RPMI7951 (cell line): ENCODE measurements around the gene RCAN2. TPM values are rescaled to one million over a fixed set of nuclear protein-coding genes. Genes with fewer than 3 reads are reported as not detected.

Experiments
- DNase-seq: peaks from one replicate; pipeline ENCODE4 v3.0.0-alpha.2; 2012; ENCODE audit warnings: low read depth
- total RNA-seq: library from RNA; depleted of rRNA; stranded (reverse); fragments of >200 nt; shearing (Covaris generic); gene quantifications from 2 replicates; pipeline ENCODE4 v1.2.3, GENCODE V29; 2014

The RCAN2 gene
- total RNA-seq, 1 experiment from 2014 or later, result 0.48 TPM

- peak; percentile 20 for DNase-seq
Measured at GRCh38 chr6:46491628-46492547, 639 bp upstream of the RCAN2 start.

- no peak for DNase-seq
Measured at GRCh38 chr6:46490425-46491200, 636 bp downstream of the RCAN2 start.

- no peak for DNase-seq
Measured at GRCh38 chr6:46486181-46486580, 5.1 kb downstream of the RCAN2 start.

DNA sequence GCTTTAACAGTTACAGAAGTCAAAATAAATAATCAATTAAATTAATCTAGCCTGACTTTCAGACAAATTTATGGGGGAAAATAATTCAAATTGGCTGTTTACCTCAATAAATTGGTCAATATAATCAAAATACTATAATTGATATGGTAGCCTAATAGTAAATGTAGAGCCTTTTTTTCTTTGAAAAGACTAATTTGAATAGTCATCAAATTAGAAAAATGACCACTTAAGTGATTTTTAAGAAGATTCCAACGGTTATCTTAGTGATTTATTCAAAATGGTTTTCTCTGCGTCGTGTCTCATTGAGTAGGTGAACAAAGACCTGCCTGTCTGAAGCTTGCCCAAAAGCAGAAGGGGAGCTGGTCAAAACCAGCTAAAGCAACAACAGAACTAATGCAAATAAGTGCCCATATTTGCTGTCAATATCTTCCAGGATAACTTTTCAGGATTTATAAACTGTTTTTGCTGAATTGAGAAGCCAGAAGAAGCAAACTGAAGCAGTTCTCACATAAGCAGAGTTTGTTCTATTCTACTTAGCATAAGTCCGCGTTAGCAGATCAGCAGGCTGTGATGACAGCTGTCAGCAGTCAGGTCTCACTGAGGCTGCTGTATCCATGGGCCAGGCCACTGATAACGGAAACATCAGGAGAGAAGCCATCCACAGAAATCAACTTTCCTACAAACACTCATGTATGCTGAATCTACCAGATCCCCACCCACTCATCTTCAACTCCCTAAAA is 7.0 kb downstream of the RCAN2 start:
- DNase-seq, result no peak

- DNase-seq, result no peak
Measured at GRCh38 chr6:46476301-46476700, 14.9 kb downstream of the RCAN2 start.

- no peak for DNase-seq
Measured at GRCh38 chr6:46473881-46474280, 17.4 kb downstream of the RCAN2 start.

- DNase-seq, result no peak
Measured at GRCh38 chr6:46472243-46472642, 19.0 kb downstream of the RCAN2 start.

GRCh38 chr6:46469021-46469420 is 22.2 kb downstream of the RCAN2 start:
- no peak for DNase-seq

- no peak for DNase-seq
Measured at GRCh38 chr6:46468403-46469010, 22.7 kb downstream of the RCAN2 start.

DNA sequence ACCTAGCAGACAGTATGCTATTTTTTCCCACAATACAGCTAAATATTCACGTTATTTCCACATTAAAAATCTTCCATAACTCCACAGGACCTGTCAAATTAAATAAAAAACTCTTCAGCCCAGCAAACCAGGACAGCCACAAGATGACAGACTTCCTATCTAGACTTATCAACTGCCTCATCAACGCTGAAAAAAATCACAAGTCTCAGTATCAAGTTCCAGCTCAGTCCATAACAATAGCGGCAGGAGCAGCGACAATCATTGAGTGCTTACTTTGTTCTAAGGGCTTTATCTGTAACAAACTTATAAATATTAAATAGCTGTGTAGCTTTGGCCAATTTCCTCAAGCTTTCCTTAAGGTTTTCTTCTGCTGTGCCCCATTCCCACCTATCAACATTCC is 24.7 kb downstream of the RCAN2 start:
- no peak for DNase-seq

- no peak for DNase-seq
Measured at GRCh38 chr6:46465294-46466165, 25.7 kb downstream of the RCAN2 start.

- DNase-seq, result peak; percentile 32
Measured at GRCh38 chr6:46456297-46456696, 35.0 kb downstream of the RCAN2 start.

DNA sequence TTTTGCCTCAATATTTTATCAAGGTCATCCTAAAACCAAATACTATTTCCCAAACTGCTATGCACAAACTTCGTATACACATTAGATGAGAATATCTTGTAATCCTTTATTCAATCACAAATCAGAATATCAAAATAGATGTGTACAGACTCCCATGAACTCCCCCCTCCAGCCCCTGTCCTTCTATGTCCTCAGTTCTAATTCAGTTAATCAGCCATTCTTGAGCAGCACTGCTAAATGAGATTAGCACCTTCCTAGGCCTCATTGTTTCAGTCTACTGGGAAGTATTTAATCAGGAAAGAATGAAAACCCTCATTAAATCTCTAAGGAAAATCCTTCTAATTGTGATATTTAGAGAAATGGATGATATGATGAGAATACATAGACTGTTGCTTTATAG is 36.6 kb downstream of the RCAN2 start:
- no peak for DNase-seq

- peak; percentile 7 for DNase-seq
Measured at GRCh38 chr6:46453741-46454316, 37.4 kb downstream of the RCAN2 start.

GRCh38 chr6:46453216-46453615 is 38.0 kb downstream of the RCAN2 start:
- DNase-seq, result peak; percentile 68

GRCh38 chr6:46452312-46452917 is 38.8 kb downstream of the RCAN2 start:
- no peak for DNase-seq

GRCh38 chr6:46451343-46451742 is 39.9 kb downstream of the RCAN2 start:
- DNase-seq, result no peak

GRCh38 chr6:46444772-46445454 is 46.3 kb downstream of the RCAN2 start:
- DNase-seq, result no peak

DNA sequence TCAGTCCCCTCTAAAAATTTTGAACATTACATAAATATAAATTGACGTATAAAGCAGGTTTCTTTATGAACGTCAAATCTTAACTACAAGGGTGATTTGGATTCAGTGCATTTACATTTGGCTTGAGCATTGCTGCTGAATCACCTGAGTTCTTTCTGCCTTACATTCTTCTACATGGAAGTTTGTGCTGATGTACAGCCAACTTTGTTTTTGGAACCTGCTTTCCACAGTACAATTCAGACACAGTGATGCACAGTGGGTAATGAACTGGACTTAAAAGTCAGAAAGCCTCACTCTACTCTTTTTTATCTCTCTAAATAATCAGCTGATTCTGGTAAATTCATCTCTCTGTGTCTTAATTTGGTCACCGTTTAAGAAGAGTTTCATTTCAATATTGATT is 47.6 kb downstream of the RCAN2 start:
- no peak for DNase-seq
